C4-2B (cell line): ENCODE results near the gene ENO4.

Experiments used
- CTCF ChIP-seq: fragments of 450-650 bp; conservative IDR thresholded peaks from 2 replicates; pipeline ENCODE4 v1.5.1; 2017; ENCODE audit warnings: mild to moderate bottlenecking
- ZFX ChIP-seq: fragments of 450-650 bp; IDR thresholded peaks from 2 replicates; pipeline ENCODE4 v1.6.1; 2017

GRCh38 chr10:116907245-116907987 lies 58.1 kb downstream of the ENO4 start:
- no peak for TF ChIP-seq CTCF
- no peak for TF ChIP-seq ZFX
